WTC11 (cell line): ENCODE measurements around the gene FUNDC2.

ENCODE experiments used
- CBFB ChIP-seq: sonication (generic); formaldehyde crosslinking; IDR thresholded peaks from 2 replicates; pipeline ENCODE4 v1.8.1; 2022; ENCODE audit warnings: mild to moderate bottlenecking, low read depth, missing genetic modification reagents
- ESRRA ChIP-seq: sonication (generic); formaldehyde crosslinking; IDR thresholded peaks from 2 replicates; pipeline ENCODE4 v1.8.1; 2022; ENCODE audit warnings: mild to moderate bottlenecking, missing genetic modification reagents, borderline replicate concordance
- HMGXB4 ChIP-seq: sonication (generic); formaldehyde crosslinking; IDR thresholded peaks from 2 replicates; pipeline ENCODE4 v1.8.1; 2023; ENCODE audit warnings: mild to moderate bottlenecking, moderate library complexity, missing genetic modification reagents
- IRF2 ChIP-seq: sonication (generic); formaldehyde crosslinking; IDR thresholded peaks from 2 replicates; pipeline ENCODE4 v1.8.0; 2022; ENCODE audit warnings: low read depth, missing genetic modification reagents, borderline replicate concordance
- MLX ChIP-seq: sonication (generic); formaldehyde crosslinking; IDR thresholded peaks from 2 replicates; pipeline ENCODE4 v1.8.1; 2023; ENCODE audit warnings: mild to moderate bottlenecking, missing genetic modification reagents, moderate library complexity
- MYBL2 ChIP-seq: sonication (generic); formaldehyde crosslinking; IDR thresholded peaks from 2 replicates; pipeline ENCODE4 v1.8.1; 2023; ENCODE audit warnings: mild to moderate bottlenecking, moderate library complexity, missing genetic modification reagents
- NR2C2 ChIP-seq: sonication (generic); formaldehyde crosslinking; IDR thresholded peaks from 2 replicates; pipeline ENCODE4 v1.8.0; 2022; ENCODE audit warnings: mild to moderate bottlenecking, missing genetic modification reagents
- SMAD3 ChIP-seq: sonication (generic); formaldehyde crosslinking; IDR thresholded peaks from 2 replicates; pipeline ENCODE4 v1.8.0; 2022; ENCODE audit warnings: missing genetic modification reagents, mild to moderate bottlenecking, borderline replicate concordance
- ZNF138 ChIP-seq: sonication (generic); formaldehyde crosslinking; conservative IDR thresholded peaks from 2 replicates; pipeline ENCODE4 v1.8.1; 2022; ENCODE audit warnings: mild to moderate bottlenecking, moderate library complexity, missing genetic modification reagents
- ZNF512 ChIP-seq: sonication (generic); formaldehyde crosslinking; IDR thresholded peaks from 2 replicates; pipeline ENCODE4 v1.8.1; 2022; ENCODE audit warnings: missing genetic modification reagents, borderline replicate concordance
- TF ChIP-seq, protein P1 (sequence below): fragments of 200-600 bp; IDR thresholded peaks from 2 replicates; pipeline ENCODE4 v1.8.0; 2022; ENCODE audit warnings: antibody characterized with exemption
- TF ChIP-seq, protein P2 (sequence below): sonication (generic); formaldehyde crosslinking; IDR thresholded peaks from 2 replicates; pipeline ENCODE4 v1.8.1; 2023; ENCODE audit warnings: mild to moderate bottlenecking, missing genetic modification reagents, moderate library complexity
- TF ChIP-seq, protein P3 (sequence below): sonication (generic); formaldehyde crosslinking; IDR thresholded peaks from 2 replicates; pipeline ENCODE4 v1.8.0; 2022; ENCODE audit warnings: mild to moderate bottlenecking, missing genetic modification reagents

DNA sequence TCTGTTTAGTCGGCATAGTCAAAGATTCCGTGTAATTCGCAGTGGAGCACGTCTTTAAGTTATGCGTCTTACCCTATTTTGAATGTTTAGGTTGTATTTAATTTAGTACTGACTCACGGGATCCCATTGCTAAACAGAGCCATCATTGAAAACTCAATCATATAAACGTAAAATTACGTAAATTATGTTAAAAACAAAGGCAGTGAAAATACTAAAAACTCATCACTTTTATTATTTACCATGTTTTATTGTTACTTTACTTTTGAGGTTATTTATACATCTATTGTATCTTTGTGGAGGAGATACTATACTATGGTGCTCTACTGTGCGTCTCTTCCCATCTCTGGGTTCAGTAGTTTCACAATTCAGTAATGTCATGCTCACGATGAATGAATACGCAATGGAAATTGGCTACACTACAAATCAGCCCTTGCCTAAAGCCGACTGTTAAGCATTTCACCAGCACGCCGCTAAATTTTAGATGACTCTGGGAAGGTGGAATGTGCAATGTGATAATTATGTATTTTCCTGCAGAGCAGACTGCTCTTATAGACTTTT, 944 bp downstream of the FUNDC2 start:
- TF ChIP-seq HMGXB4 (CRISPR knock-in tag) (no peak), CBFB (no peak), SMAD3 (CRISPR knock-in tag) (no peak), ZNF138 (CRISPR knock-in tag) (no peak), MLX (CRISPR knock-in tag) (no peak), MYBL2 (no peak), ESRRA (CRISPR knock-in tag) (no peak), NR2C2 (CRISPR knock-in tag) (no peak), IRF2 (CRISPR knock-in tag) (no peak), ZNF512 (no peak)
- TF ChIP-seq, protein P1, sequence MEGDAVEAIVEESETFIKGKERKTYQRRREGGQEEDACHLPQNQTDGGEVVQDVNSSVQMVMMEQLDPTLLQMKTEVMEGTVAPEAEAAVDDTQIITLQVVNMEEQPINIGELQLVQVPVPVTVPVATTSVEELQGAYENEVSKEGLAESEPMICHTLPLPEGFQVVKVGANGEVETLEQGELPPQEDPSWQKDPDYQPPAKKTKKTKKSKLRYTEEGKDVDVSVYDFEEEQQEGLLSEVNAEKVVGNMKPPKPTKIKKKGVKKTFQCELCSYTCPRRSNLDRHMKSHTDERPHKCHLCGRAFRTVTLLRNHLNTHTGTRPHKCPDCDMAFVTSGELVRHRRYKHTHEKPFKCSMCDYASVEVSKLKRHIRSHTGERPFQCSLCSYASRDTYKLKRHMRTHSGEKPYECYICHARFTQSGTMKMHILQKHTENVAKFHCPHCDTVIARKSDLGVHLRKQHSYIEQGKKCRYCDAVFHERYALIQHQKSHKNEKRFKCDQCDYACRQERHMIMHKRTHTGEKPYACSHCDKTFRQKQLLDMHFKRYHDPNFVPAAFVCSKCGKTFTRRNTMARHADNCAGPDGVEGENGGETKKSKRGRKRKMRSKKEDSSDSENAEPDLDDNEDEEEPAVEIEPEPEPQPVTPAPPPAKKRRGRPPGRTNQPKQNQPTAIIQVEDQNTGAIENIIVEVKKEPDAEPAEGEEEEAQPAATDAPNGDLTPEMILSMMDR = no peak
- TF ChIP-seq, protein P2, sequence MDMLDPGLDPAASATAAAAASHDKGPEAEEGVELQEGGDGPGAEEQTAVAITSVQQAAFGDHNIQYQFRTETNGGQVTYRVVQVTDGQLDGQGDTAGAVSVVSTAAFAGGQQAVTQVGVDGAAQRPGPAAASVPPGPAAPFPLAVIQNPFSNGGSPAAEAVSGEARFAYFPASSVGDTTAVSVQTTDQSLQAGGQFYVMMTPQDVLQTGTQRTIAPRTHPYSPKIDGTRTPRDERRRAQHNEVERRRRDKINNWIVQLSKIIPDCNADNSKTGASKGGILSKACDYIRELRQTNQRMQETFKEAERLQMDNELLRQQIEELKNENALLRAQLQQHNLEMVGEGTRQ (CRISPR knock-in tag) = no peak
- TF ChIP-seq, protein P3, sequence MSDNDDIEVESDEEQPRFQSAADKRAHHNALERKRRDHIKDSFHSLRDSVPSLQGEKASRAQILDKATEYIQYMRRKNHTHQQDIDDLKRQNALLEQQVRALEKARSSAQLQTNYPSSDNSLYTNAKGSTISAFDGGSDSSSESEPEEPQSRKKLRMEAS (CRISPR knock-in tag) = no peak
